ENCODE data around the gene OPCML.

The OPCML gene

DNA sequence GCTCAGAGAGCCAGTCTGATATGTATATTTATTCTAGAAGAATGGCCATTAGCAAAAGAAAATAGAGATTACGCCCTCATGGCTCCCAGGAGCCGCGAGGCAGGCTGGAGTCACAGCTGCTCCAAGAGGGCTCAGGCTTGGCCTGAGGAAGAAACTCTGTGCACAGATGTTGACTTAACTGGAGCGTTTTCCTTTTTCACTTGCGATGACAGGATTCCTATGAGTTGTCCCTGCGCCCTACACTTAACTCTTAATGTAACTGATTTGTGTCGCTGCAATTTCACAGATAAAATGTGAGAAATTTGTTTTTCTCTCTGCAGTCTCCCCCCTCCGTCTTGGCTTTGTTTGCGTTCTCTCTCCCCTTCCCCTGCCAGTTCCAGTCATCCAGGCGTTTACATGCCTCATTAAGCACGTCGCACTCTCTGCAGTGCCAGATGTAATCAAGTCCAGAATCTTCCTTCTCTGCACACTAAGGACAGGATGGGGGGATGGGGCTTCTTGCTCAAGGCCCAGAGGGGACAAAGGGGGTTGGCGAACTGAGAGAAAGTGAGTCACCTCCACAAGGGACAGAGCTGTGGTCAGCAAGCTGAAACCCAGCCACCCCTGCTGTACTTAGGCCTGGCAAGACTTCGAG lies 1101.8 kb downstream of the OPCML start:
- no peak for TF ChIP-seq CTCF (IDR thresholded peaks at IDR 0.05)

DNA sequence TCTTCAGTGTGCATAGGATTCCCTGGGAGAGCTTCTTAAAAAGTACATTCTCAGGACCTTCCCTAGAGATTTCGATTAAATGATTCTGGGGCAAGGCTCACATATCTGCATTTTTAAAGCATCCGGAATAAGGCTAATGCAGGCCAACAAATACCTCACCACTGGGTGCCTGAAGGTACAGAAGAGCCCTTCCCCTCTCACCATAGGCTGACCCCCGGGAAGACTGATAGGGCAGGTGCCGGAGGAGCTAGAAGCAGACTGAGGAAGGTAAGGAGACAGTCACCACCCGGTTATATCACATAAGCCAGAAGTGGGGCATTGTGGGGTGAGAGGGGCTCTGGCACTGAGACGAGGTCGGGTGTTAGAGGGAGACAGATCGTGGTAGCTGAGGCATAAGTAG lies 1102.6 kb downstream of the OPCML start:
- no peak for TF ChIP-seq CTCF (IDR thresholded peaks at IDR 0.05)

- no peak for TF ChIP-seq CTCF (IDR thresholded peaks at IDR 0.05)
These were observed 1104.7 kb downstream of the OPCML start for GRCh38 chr11:132427611-132428010.

DNA sequence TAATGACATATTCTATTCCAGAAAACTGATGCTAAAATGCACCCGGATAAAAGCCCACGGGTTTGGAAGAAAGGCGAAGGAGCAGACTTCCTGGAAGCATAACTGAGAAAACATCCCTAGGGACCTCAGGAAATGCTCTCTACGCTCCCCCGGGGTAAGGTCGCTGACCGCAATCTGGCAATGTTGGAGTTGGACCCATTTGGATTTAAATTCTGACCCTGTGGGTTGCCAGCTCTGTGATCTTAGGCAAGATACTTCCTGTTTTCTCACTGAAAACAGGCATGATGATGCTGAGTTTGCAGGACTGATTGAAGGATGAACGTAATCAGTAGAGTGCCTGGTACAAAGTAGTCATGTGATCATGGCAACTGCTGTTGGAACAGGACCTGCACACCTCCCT lies 1107.9 kb downstream of the OPCML start:
- no peak for TF ChIP-seq CTCF (IDR thresholded peaks at IDR 0.05)

- no peak for TF ChIP-seq CTCF (IDR thresholded peaks at IDR 0.05)
These were observed 1109.0 kb downstream of the OPCML start for GRCh38 chr11:132423266-132423665.

GRCh38 chr11:132422722-132423121 lies 1109.6 kb downstream of the OPCML start:
- no peak for TF ChIP-seq CTCF (IDR thresholded peaks at IDR 0.05)

DNA sequence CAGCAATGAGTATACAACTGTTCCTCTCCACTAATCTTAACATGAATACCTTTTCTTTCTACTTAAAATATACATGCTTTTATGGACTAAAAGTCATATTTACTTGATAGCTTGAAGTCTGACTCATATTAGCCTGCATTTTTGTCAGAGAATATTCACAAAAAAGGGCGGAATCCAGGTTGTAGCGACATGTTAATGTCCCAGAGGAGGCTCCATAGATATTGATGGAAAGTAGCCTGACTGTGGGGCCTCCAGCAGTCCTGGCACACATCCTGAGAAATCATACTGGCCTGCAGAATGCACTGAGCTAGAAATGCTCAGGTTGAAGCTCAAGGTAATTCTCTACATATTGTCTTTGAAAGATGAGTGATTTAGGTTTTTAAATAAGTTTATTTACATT lies 1110.7 kb downstream of the OPCML start:
- TF ChIP-seq CTCF (IDR thresholded peaks at IDR 0.05): no peak

DNA sequence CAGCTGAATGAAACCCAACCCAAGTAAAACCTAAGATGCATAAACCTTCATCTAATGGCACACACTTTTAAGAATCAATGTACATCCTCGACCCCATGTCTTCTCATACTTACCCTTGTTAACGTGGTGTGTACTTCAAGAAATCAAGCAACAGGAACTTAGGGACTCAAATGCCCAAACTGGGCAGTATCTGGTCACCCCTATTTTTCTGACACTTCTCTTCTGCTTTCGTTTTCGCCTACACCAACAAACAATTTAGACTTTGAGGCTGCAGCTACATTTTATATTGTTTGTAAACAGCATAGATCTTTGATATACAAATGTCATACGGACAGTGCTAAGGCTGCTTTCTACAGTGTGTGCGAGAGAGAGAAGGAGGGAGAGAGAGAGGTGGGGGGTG lies 1117.8 kb downstream of the OPCML start:
- no peak for TF ChIP-seq CTCF (IDR thresholded peaks at IDR 0.05)
